K562 (cell line): ENCODE measurements around the gene SRD5A1.

ENCODE experiments used
- CCAR2 ChIP-seq: fragments of 200-400 bp; formaldehyde crosslinking; IDR thresholded peaks from 2 replicates; pipeline ENCODE4 v1.6.1; 2017; ENCODE audit warnings: mild to moderate bottlenecking, low read depth, low read length
- CTCF ChIP-seq, 3 experiments: IDR thresholded peaks in 2 of 3; conservative IDR thresholded peaks in 1 of 3; 2 replicates each; pipeline ENCODE4 v1.5.1; 2011 to 2012; ENCODE audit warnings: low read length in 3 of 3, mild to moderate bottlenecking in 3 of 3, control low read depth in 2 of 3, improper control_type of control experiment in 1 of 3, inconsistent platforms in 1 of 3, low read depth in 1 of 3, mixed read lengths in 1 of 3, moderate library complexity in 1 of 3; ENCODE audit not compliant: insufficient read depth in 2 of 3
- EZH2 ChIP-seq: IDR thresholded peaks from 2 replicates; pipeline ENCODE4 v1.6.1; 2012; ENCODE audit warnings: low read depth, mild to moderate bottlenecking, inconsistent platforms, low read length, borderline replicate concordance
- GTF2F1 ChIP-seq: IDR thresholded peaks from 2 replicates; pipeline ENCODE4 v1.6.1; 2011; ENCODE audit warnings: low read depth, low read length, improper control_type of control experiment
- KAT2B ChIP-seq: IDR thresholded peaks from one replicate; pipeline ENCODE4 v1.6.1; 2012; ENCODE audit warnings: low read depth, mild to moderate bottlenecking, control low read depth, inconsistent platforms, low read length, moderate library complexity
- NBN ChIP-seq: fragments of 450-650 bp; IDR thresholded peaks from 2 replicates; pipeline ENCODE4 v1.6.1; 2016; ENCODE audit warnings: low read depth, mild to moderate bottlenecking
- POLR3G ChIP-seq: IDR thresholded peaks from 2 replicates; pipeline ENCODE4 v1.6.1; 2011; ENCODE audit not compliant: insufficient read length, insufficient replicate concordance; ENCODE audit errors: extremely low read depth
- RAD21 ChIP-seq, 2 experiments: fragments of 250-450 bp in 1 of 2; fragments of 450-650 bp in 1 of 2; sonication (Bioruptor Pico) in 1 of 2; formaldehyde crosslinking in 1 of 2; IDR thresholded peaks in 1 of 2; conservative IDR thresholded peaks in 1 of 2; 2 replicates each; pipeline versions ENCODE4 v1.4.0 to v1.8.0; 2020 to 2022; ENCODE audit warnings: mild to moderate bottlenecking in 2 of 2, moderate library complexity in 1 of 2
- RCOR1 ChIP-seq, 2 experiments: IDR thresholded peaks; 2 replicates each; pipeline ENCODE4 v1.6.1; 2012; ENCODE audit warnings: low read depth in 2 of 2, low read length in 2 of 2, borderline replicate concordance in 1 of 2, improper control_type of control experiment in 1 of 2
- SIN3B ChIP-seq: fragments of 450-650 bp; IDR thresholded peaks from 2 replicates; pipeline ENCODE4 v1.6.1; 2017; ENCODE audit warnings: low read depth, mild to moderate bottlenecking, moderate library complexity
- SMARCA4 ChIP-seq: fragments of 450-650 bp; IDR thresholded peaks from 2 replicates; pipeline ENCODE4 v1.6.1; 2016
- ZBTB33 ChIP-seq: sonication (generic); formaldehyde crosslinking; IDR thresholded peaks from 2 replicates; pipeline ENCODE4 v1.8.1; 2023; ENCODE audit warnings: mild to moderate bottlenecking, missing genetic modification reagents

- TF ChIP-seq SMARCA4 (no peak), NBN (no peak), RAD21 (CRISPR knock-in tag; conservative IDR thresholded peaks at IDR 0.05 in 1 of 2, IDR thresholded peaks at IDR 0.05 in 1 of 2) (no peak), EZH2 (no peak), POLR3G (no peak), RCOR1 (IDR thresholded peaks at IDR 0.05; ENCODE audit: borderline replicate concordance in 1 of 2, low read depth in 2 of 2, low read length in 2 of 2) (no peak), KAT2B (no peak), CCAR2 (no peak), SIN3B (no peak), ZBTB33 (CRISPR knock-in tag) (no peak), GTF2F1 (no peak), CTCF (IDR thresholded peaks at IDR 0.05 in 2 of 3, conservative IDR thresholded peaks at IDR 0.05 in 1 of 3; ENCODE audit: insufficient read depth in 2 of 3, low read depth in 1 of 3, low read length in 3 of 3) (no peak)
Observed at GRCh38 chr5:6722015-6722414, 88.8 kb downstream of the SRD5A1 start.
